GM13977 (cell line): Measurements from ENCODE around the gene CARNS1.
"Not testable (repeated sequence)": the region's sequence is repeated elsewhere in the genome, so short reads cannot be mapped to it uniquely, and the experiment has no call there.

Experiments used
- DNase-seq: peaks from one replicate; pipeline ENCODE4 v3.0.0; 2012; ENCODE audit warnings: low spot score
- in situ Hi-C: fragments of 300-500 bp; cut with MboI; formaldehyde crosslinking; loops from one replicate; pipeline ENCODE4 v1.12.0; 2022; ENCODE audit warnings: low sequenced_read_pairs, low pct_unique_long_range_greater_than_20kb, mixed read lengths, inconsistent platforms; ENCODE audit not compliant: unreplicated experiment
- TF ChIP-seq, protein P1 (sequence below): IDR thresholded peaks from 2 replicates; pipeline ENCODE4 v1.5.1; 2012; ENCODE audit warnings: mild to moderate bottlenecking, control low read depth; ENCODE audit not compliant: insufficient read depth; ENCODE audit errors: extremely low read depth, missing control alignments

CARNS1 gene

GRCh38 chr11:67400942-67401494, 14.5 kb upstream of the CARNS1 start:
- peak; percentile 48 for DNase-seq
- in situ Hi-C loops = loop anchor here (10.0 kb wide), 1 partner anchor 64 kb away; the partner anchor contains the start of gene TMEM134
- TF ChIP-seq, protein P1, sequence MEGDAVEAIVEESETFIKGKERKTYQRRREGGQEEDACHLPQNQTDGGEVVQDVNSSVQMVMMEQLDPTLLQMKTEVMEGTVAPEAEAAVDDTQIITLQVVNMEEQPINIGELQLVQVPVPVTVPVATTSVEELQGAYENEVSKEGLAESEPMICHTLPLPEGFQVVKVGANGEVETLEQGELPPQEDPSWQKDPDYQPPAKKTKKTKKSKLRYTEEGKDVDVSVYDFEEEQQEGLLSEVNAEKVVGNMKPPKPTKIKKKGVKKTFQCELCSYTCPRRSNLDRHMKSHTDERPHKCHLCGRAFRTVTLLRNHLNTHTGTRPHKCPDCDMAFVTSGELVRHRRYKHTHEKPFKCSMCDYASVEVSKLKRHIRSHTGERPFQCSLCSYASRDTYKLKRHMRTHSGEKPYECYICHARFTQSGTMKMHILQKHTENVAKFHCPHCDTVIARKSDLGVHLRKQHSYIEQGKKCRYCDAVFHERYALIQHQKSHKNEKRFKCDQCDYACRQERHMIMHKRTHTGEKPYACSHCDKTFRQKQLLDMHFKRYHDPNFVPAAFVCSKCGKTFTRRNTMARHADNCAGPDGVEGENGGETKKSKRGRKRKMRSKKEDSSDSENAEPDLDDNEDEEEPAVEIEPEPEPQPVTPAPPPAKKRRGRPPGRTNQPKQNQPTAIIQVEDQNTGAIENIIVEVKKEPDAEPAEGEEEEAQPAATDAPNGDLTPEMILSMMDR = no peak

GRCh38 chr11:67401495-67402191, 13.8 kb upstream of the CARNS1 start, which contains the start of gene PPP1CA:
Gene PPP1CA (minus strand): TSS chr11:67401858. CDS start chr11:67401782, 76 bp downstream.
- DNase-seq = peak; percentile 100

GRCh38 chr11:67402192-67402839, 13.2 kb upstream of the CARNS1 start:
- in situ Hi-C loops = loop anchor here (10.0 kb wide), 1 partner anchor 62 kb away; the partner anchor contains the start of gene TMEM134
- not testable (repeated sequence) for DNase-seq

More at GRCh38 chr11:67401495-67402191, 13.8 kb upstream of the CARNS1 start, which contains the start of gene PPP1CA:
- TF ChIP-seq, protein P1 = peak; percentile 52
- in situ Hi-C loops = loop anchor here (10.0 kb wide), 1 partner anchor 63 kb away; the partner anchor contains the start of gene TMEM134

- DNase-seq = not testable (repeated sequence)
- in situ Hi-C loops = loop anchor here (10.0 kb wide), 1 partner anchor 62 kb away; the partner anchor contains the start of gene TMEM134
These were observed 12.4 kb upstream of the CARNS1 start for GRCh38 chr11:67403085-67403484.

DNA sequence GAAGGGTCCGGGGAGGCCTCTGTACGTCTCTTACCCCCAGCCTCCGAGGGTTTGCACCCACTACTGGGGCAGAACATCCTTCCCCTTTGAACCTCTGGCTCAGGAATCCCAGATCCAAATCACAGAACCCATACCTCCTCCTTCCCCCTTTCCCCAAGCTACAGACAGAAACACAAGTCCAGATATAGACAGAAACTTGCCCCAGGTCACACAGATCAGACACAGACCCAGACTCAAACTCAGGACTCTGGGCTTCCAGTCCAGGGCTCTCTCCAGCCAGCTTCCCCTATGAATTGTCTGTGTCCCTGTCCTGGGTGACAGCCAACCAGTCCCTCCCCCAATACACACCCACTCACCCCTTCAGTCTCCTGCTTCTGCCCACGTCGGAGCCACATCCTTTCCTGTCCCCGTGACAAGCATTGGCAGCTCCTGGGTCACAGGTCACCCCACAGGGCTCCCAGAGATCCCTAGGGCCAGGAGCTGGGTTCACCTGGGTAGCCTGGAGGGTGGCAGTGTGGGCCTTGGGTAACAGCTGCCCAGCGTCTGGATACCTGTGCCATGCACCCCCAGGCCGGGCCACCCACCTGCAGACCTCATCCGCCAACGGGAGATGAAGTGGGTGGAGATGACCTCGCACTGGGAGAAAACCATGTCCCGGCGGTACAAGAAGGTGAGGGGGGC, 10.8 kb upstream of the CARNS1 start:
- in situ Hi-C loops = loop anchor here (10.0 kb wide), 1 partner anchor 60 kb away; the partner anchor contains the start of gene TMEM134
- DNase-seq = no peak
- TF ChIP-seq, protein P1 = no peak

GRCh38 chr11:67405196-67405567, 10.3 kb upstream of the CARNS1 start:
- TF ChIP-seq, protein P1 = no peak
- DNase-seq = no peak
- in situ Hi-C loops = loop anchor here (10.0 kb wide), 1 partner anchor 60 kb away; the partner anchor contains the start of gene TMEM134

DNA sequence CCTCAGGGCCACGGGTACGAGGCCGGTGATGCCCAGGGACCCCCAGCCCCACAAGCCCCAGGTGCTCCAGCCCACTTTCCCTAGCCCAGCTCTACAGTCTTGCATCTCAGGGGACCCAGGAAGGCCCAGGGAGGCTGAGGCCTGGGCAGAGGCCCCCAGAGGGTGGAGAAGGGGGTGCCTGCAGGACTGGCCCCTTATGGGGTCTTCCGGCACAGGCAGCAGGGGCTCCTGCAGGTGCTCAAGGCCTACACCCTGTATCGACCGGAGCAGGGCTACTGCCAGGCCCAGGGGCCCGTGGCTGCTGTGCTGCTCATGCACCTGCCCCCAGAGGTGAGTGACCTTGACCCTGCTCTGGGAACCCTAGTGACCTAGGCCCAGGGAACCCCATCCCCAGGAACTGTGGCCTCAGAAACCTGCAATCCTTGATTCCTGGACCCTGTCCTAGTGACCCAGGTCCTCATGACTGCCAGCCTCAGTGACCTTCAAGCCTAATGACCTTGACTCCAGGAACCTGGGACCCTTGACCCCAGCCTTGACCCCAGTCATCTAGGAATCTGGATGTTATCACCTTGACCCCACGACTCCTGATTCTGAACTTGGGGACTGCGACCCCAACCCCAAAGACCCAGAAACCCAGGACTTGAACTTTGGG, 9.7 kb upstream of the CARNS1 start:
- in situ Hi-C loops = loop anchor here (10.0 kb wide), 1 partner anchor 59 kb away; the partner anchor contains the start of gene TMEM134

More for the DNA sequence above, 9.7 kb upstream of the CARNS1 start:
- no peak for DNase-seq
- TF ChIP-seq, protein P1 = no peak
